ENCODE results near the gene HLA-DRB1. TPM values are rescaled to one million over a fixed set of nuclear protein-coding genes. Genes with fewer than 3 reads are reported as not detected.

HLA-DRB1 gene
- total RNA-seq = not detected in 2 replicates
- polyA plus RNA-seq = not detected in 2 replicates
- polyA plus RNA-seq (2011; cell fraction: cytosol; rRNA removed) = not detected in 2 replicates
- polyA plus RNA-seq (2011; cell fraction: nucleus; rRNA removed) = not detected in 2 replicates
- polyA plus RNA-seq (2012) = not detected in 2 replicates
- polyA minus RNA-seq = not detected in 2 replicates
- polyA minus RNA-seq (2011; cell fraction: cytosol; rRNA and poly(A)+ RNA removed) = not detected
- polyA minus RNA-seq (2011; cell fraction: nucleus; rRNA and poly(A)+ RNA removed) = not detected in 2 replicates
- Bru-seq, nascent RNA = not detected
- not detected for BruChase-seq, experiment 1, labeled RNA remaining after a 6-hour chase
- BruChase-seq, experiment 2, labeled RNA remaining after a 2-hour chase = percentile 5 among the genes with signal in this experiment
- long read RNA-seq = 0 reads

DNA sequence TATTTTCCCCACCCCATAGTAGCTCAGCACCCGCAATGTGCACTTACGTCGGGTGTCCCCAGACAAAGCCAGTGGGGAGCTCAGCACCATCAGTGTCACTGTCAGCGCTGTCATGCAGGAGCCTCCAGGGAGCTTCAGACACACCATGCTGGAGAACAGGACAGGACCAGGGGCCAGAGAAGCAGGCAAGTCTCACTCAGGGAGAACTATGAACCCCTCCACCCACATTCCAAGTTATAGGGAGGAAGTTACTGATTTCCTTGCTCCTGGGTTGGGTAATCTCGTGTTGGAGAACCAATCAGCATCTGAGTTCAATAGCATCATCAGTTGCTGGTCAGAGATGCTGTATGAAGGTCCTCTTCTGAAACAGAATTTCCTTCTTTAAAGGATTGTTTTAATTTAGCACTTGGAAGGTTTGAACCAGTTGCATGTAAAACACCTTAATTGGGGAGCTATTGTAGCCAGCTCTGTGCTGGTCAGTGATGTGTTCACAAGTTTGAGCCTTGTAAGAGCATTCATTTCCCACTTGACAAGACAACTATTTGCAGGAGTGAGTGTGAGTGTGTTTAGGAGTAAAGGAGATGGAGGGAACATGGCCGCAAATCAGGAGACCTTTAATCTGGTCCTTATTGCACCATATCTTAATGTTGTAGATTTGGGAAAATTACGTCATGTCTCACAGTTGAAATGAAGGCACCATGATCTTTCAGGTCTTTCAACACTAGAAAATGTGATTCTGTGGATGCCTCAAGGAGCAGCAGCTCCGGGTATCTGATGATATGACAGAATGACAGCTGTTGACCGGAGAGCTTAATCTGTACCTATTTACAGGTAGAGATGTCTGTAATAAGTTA lies at the start of gene HLA-DRB1:
Gene HLA-DRB1 (minus strand): TSS at position 253 of the 854 bp plus-strand sequence. CDS start 106 bp downstream, at position 147.
- Histone ChIP-seq H3K4me1 (ENCODE audit: control insufficient read depth, extremely low read depth, insufficient read depth, low read length) (no peaks in the 10 kb centered on the region), H3K4me3 (replicated peaks in 1 of 3; ENCODE audit: insufficient read depth in 1 of 3, low read depth in 1 of 3, low read length in 3 of 3) (no peak within 1 kb of the TSS), H3K36me3 (ENCODE audit: control insufficient read depth in 2 of 2, extremely low read depth in 1 of 2, insufficient read depth in 2 of 2, low read length in 2 of 2) (no peaks in the 10 kb centered on the region), H3K27me3 (ENCODE audit: control insufficient read depth in 2 of 2, insufficient read depth in 2 of 2, low read length in 2 of 2) (peaks cover 0 to 1% of the 10 kb centered on the region in 2 experiments), H2AFZ (ENCODE audit: low read depth, low read length) (no peak within 1 kb of the TSS), H3K4me2 (ENCODE audit: insufficient read depth, low read length) (no peak within 1 kb of the TSS), H3K27ac (ENCODE audit: insufficient read depth, low read depth, low read length) (no peak within 1 kb of the TSS), H3K9me3 (replicated peaks; ENCODE audit: control insufficient read depth, insufficient read depth, low read length) (no peaks in the 10 kb centered on the region), H3K9ac (replicated peaks; ENCODE audit: extremely low read depth, insufficient read depth, low read length) (no peak within 1 kb of the TSS), H4K20me1 (replicated peaks; ENCODE audit: control insufficient read depth, extremely low read depth, insufficient read depth, low read length) (no peaks in the 10 kb centered on the region), H3K79me2 (ENCODE audit: control insufficient read depth, insufficient read depth, low read length) (no peaks in the 10 kb centered on the region), H3K9me1 (replicated peaks; ENCODE audit: control insufficient read depth, extremely low read depth, insufficient read depth, low read length) (no peaks in the 10 kb centered on the region)
- DNase-seq (ENCODE audit: low read depth, low spot score) (peak; percentile 23), FAIRE-seq (peak; percentile 97)
- BruUV-seq (replicated peaks) = no TSS peak
- intact Hi-C loops (cut with micrococcal nuclease) = no loop called here
- dilution Hi-C loops (cut with MboI; ENCODE audit: extremely low pct_ligation_motif_present, low sequenced_read_pairs) = no loop called here
- TF ChIP-seq FOS (IDR thresholded peaks at IDR 0.05; ENCODE audit: borderline replicate concordance, insufficient read depth, low read length) = no peak
- no peak for TF ChIP-seq GATA2 (IDR thresholded peaks at IDR 0.05; ENCODE audit: insufficient read depth, insufficient read length, low read depth, low read length)
- no peak for TF ChIP-seq POLR2AphosphoS5 (IDR thresholded peaks at IDR 0.05; ENCODE audit: insufficient read depth, low read depth, low read length)
- TF ChIP-seq MYC (IDR thresholded peaks at IDR 0.05; ENCODE audit: low read depth, low read length) = no peak
- TF ChIP-seq EZH2 (IDR thresholded peaks at IDR 0.05; ENCODE audit: borderline replicate concordance, low read depth, low read length, severe bottlenecking) = no peak
- TF ChIP-seq CTCF (IDR thresholded peaks at IDR 0.05; ENCODE audit: extremely low read depth in 1 of 2, insufficient read depth in 1 of 2, low read depth in 1 of 2, low read length in 2 of 2) = no peak
- TF ChIP-seq POLR2A (IDR thresholded peaks at IDR 0.05; ENCODE audit: low read depth, low read length) = no peak
- no peak for TF ChIP-seq MAX (IDR thresholded peaks at IDR 0.05; ENCODE audit: insufficient read depth, insufficient read length)
- no peak for TF ChIP-seq JUN (IDR thresholded peaks at IDR 0.05; ENCODE audit: borderline replicate concordance, insufficient read depth, insufficient read length, low read depth)
- CTCF ChIA-PET = no interaction called here
- POLR2A ChIA-PET = no interaction called here
